UCSD-AML1 (cell line): ENCODE data around the gene CD59.
"Not testable (repeated sequence)": the region's sequence is repeated elsewhere in the genome, so short reads cannot be mapped to it uniquely, and the experiment has no call there.

Experiments used
- DNase-seq: peaks from one replicate; lab custom pipeline; 2025; ENCODE audit not compliant: unreplicated experiment; lab: John Stamatoyannopoulos, UW

Gene CD59

DNA sequence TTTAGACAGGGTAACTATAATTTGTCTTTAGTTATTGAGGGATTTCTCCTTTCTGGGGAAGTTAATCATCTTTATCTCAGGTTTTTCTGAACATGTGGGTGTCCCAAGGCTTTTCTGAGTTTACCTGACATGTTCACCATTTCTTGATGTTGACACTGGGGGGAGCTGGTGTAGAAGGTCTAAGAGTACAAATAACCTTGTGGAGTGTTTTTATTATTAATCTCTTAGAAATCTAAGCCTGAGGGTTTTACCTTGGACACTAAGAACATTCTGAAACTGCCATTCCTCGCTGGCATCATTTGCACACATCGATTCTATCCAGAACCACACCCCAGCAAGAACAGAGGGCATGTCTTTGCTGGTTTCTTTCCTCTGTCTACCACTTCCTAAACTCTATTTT, 20.0 kb downstream of the CD59 start:
- DNase-seq = no peak

DNA sequence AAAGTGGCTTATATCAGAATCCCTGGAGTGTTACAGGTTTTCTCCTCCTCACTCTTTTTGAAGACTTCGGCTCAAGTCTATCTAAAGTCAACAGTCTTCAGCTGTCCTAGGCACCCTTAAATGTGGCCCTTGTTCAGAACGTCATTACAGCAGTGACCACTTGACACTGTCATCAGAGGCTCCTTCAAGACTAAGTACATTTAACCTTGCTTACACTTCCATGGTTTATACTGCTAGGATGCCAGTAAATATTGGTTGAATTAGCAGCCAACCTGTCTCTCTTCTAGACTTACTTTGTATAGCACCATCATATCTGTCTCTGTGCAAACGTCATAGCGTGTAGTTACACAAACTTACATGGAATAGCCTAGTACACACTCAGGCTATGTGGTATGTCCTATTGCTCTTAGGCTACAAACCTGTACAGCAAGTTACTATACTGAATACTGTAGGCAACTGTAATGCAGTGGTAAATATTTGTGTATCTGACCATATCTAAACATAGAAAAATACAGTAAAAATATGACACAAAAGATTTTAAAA, 22.3 kb downstream of the CD59 start:
- DNase-seq = no peak

DNA sequence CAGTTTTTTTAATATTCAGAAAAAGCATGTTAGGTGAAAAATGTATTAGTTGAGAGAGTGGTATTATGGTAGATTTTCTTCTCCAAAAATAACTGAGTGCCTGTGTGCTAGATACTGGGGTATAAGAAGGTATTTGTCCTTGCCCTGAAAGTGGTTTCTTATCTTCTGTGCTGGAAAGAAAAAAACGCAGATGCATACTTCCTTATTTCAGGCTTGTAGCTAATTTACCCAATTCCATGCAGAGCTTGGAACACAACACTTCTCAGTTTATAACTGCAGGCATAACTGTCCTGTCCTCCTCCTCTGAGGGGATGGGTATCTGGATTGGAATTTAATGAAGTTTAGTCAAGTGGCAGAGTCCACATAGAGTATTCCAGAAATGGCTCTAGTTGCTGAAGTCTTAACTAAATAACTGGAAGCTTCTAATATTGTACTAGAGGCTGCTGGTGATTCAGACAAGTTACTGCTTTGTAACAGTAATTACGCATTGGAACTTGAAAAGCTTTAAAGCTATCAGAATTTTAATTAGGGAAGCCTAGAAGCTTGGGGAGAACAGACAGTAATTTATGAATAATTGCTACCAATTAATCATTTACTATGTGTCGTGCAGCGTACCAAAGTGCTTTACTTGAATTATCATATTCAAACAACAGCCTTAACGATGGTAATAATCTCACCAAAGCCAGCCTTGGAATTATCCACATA, 22.9 kb downstream of the CD59 start:
- no peak for DNase-seq

DNA sequence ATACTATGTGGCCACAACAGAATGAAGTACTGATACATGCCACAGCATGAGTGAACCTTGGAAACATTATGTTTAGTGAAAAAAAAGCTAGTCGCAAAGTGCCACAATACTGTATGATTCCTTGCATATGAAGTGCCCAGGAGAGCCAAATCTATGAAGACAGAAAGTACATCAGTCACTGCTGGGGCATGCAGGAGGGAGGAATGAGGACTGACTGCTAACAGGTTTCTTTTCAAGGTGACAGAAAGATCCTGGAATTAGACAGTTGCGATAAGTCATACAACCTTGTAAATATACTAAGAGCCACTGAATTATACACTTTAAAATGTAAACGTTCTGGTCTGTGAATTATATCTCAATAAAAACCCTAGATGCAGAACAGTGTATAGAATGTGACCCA, 23.8 kb downstream of the CD59 start:
- no peak for DNase-seq

DNA sequence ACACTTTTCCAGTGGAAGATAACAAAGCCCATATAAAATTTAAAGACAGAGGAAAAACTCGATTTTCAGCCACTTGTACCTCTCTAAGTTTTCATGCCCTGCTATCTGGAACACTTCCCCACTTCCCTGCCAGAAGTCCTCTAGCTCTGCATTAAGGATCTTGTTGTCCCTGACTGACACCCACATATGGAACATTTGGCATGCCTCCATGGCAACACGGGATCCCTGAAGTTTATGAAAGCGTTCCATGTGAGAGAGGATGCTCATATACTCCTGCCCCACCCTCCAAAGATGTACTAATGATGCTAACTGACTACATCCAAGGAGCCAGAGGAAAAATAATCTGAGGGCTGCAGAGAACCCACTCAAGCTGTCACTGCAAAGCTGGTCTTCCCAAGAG, 26.8 kb downstream of the CD59 start:
- DNase-seq = no peak

DNA sequence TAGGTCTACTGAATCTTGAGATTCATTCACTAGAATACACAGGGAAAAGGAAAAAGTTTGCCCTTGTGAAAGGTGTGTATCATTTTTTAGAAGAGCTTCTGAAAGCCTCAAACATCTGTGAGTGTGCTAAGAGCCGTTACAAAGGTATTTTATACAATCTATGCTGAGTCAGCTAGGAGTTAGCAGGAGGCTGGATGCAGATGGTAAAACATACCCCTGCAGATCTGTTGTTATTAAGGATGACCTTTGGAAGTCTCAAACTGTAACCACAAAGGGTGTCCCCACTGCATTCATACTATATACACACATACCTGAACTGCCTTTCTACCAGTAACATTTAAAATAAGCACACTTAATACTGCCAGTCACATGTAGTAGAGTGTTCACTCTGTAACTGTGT, 27.2 kb downstream of the CD59 start:
- DNase-seq = no peak

DNA sequence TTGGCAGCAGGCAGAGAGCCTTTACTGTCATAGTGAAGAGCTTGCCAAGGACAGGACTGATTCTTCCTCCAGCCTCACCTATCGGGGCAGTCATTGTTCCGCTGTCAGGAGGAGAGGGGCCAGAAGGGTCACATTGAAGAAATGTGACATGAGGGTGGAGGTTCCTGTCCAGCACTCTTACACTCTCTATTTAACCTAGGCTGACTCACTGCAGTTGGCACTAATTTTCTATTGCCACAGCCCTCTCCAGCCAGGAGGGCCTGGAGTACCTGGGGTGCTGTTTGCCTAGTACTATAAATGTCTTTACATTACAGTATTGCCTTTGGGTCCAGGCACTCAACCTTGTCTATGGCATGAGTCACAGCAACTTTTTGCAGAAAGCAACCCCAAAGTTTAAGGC, 28.4 kb downstream of the CD59 start:
- not testable (repeated sequence) for DNase-seq

DNA sequence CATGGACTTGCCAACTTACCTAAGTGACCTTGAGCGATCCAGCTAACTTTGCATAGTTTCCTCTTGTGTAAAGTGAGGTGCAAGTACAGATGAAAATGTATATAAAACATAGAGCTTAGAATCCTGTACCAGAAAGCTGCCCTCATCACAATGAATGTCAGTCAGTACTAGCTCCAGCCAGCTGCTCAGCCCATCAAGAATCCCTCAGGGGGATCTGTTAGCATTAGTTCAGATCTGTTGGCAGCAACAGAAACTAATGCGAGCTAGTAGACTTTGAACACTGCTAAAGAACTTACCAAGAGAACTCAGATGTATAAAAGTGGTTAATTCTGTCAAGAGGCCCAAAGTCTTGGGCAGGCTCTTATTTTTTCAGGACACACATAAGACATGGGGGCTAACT, 29.3 kb downstream of the CD59 start:
- DNase-seq = no peak

DNA sequence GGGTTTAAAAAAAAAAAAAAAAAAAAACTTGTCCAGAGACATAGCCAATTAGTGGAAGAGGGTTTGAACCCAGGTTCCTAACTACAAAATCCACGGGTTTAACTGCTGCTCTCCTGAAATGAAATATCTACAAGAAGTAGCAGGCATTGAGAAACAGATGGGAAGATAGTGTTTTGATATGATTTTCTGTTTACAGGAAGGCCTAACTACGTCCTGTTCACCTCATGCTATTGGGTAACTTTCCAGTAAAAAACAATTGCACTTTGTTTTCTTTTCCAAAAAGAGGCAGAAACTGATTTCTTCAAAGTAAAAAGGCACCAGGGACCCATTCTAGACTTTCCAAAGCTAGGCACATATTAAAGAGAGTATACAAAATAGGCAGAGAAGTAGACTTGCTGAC, 29.7 kb downstream of the CD59 start:
- DNase-seq = no peak

DNA sequence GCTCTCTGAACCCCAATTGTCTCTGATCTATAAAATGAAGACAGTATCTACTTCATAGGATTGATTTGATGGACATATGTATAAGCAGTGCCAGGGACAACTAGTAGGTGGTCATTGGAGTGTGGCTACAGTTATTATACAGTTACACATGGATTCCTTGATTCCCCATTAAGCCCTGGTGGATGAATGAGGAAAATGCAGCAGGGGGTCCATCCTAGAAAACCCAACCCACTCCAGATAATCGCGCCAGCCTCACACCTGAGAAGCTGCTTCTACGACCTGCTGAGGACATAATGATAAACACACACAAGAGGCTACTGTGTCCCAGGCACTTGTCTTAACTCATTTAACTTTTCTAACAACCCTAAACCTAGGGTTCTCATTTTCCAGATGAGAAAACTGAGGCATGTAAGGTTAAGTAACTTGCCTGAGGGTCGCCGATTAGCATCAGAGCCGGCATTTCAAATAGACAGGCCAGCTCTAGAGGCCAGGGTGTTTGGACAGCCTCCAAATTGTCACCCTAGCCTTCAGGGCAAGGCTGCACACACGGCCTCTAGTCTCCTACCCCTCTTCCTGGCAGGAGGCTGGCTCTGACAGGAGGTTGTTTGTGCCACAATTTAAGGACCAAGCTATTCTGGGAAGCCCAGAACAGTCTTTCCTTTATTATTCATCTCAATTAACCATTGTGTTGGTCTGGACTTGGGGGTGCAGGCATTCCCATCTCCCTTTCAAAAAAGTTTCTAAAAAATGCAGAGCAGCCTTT, 31.8 kb downstream of the CD59 start:
- DNase-seq = no peak

DNA sequence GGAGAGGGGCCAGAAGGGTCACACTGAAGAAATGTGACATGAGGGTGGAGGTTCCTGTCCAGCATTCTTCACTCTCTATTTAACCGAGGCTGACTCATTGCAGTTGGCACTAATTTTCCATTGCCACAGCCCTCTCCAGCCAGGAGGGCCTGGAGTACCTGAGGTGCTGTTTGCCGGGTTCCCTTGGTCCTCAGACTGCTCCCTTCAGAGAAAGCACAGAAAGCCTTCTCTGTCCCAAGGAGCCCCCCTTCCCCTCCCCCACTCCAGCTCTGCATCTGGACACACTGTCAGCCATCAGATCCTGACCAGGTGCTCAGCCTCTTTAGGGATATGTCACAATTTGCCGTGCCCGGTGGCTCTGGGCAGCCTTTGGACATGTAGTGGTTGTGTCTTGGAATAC, 32.4 kb downstream of the CD59 start:
- no peak for DNase-seq

DNA sequence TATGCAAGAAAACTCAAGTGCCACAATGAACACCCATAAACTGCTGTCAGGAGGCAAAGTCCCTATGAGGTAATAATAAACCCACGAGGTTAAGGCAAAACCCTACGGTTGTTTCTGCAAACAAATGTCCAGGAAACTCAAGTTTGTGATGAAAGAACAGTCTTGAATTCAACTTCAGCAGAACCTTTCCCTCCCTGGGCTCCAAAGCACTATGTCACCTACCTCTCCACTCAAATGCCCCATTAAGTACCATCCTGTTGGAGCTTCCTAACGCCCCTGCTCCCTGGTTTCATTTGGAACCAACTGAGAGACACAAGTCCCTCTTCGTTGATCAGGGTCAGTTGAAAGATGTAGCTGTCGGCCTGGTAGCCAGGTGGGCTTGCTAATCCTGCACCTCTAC, 33.0 kb downstream of the CD59 start:
- no peak for DNase-seq

DNA sequence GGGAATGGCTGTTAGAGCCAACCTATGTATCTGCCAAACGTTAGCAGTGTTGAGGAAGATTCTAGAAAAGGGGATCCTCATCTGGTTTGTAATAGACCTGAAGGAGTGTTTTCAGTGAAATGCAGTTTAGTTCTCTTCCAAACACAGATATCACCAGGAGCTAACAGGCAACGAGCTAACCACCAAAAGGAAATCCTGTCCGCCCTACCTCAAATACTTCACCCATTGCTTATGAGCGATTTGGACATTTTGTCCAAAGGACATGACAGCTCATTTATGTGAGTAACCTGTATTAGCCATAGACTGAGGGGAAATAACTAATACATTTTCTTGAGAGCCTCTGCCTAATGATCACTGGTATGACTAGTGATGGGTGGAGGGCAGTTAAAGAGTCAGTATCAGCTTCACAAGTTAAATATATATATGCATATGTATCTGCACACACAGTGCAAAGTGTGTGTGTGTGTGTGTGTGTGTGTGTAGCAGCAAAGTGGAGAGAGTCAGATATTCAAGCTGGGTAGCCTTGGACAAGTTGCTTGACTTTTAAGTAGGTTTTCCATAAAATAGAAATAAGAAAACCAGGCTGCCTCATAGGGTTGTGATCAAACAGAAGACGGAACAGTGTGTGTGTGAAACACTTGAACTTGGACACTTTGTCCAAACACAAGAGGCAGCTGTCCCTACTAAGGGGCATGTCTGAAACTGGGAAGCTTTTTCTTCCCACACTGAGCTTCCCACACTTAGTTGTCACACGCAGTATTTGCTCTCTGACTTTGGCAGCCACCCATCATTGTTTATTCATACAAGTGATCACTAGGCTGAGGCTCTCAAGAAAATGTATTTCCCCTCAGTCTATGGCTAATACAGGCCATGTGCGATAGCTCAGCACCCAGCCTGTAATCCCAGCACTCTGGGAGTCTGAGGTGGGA, 34.7 kb downstream of the CD59 start:
- no peak for DNase-seq

DNA sequence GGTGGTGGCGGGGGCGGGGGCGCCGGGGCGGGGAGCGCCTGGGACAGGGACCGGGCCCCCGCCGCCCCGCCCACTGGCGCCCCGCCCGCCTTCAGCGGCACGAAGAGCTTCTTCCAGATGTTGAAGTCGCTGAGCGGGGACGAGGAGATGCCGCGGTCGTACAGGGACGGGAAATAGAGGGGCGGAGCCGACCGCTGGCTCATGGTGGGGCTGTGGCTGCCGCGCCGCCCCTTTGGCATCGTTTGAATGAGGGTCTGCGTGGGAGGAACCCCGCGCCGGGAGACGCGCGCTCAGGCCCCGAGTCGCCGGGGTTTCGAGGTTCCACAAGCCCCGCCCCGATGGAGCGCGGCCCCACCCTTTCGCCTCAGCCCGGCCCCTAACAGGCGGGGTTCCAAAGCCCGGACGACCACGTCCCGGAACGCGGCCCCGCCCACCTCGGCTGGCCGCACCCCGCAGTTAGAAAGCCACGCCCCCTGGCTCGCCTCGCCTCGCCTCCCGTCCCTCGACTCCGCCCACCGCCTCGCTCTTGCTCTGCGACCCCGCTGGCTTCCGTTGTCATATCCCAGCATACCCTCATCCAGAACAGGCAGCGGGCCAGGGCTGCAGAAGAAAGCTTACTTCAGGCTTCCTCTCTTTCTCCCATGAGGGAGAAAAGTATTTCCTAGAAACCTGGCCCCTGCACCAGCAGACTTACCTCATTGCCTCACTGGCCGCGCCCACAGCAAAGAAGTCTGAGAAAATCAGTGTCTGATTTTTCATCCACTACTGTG, 35.5 kb downstream of the CD59 start, which contains the start of gene C11orf91:
C11orf91 (minus strand) TSS at position 325 of the 770 bp plus-strand sequence; CDS start at position 239, 86 bp downstream.
- DNase-seq = peak; percentile 94

DNA sequence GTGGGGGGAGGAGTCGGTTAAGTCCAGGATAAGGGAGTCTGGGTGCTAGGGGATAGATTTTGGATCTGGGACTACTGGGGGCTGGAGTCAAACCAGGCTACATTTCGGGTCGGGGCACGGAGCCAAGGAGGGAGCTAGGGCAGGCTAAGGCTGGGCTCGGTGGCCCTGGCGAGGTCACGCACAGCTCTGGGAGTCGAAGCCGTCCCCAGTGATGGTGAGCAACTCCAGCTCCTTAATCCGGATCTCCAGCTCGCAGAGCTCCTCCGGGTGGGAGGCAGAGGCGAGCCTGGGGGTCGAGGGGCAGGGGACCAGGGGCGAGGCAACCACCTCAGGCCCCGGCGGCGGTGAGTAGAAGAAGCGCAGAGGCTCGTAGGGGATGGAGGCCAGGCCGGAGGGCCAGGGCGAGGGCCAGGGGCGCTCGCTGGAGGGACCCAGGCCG, 36.1 kb downstream of the CD59 start:
- DNase-seq = no peak

DNA sequence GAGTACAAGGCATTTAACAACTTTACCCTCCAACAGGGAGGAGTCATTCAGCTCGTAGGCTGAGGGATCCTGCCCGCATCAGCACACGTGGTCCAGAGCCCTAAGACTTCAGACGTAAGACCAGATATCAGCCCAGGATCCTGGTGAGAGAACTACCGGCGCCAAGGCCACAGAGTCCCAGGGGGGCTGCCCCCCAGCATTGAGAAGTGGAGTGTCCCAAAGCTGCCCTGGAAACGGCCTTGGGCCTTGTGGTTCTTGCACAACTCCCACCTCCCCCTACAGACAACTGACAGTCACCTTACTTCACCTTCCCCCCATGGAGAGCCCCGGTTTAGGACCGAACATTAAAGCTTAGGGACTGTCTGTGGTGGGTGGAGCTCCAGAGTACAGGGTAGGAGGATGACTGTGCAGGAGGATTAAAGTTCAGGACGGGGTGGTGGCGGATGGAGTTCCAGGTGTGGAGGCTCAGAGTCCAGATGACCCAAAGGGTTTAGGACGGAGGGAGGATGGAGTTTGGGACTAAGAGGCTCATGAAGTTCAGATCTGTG, 36.6 kb downstream of the CD59 start:
- DNase-seq = no peak

DNA sequence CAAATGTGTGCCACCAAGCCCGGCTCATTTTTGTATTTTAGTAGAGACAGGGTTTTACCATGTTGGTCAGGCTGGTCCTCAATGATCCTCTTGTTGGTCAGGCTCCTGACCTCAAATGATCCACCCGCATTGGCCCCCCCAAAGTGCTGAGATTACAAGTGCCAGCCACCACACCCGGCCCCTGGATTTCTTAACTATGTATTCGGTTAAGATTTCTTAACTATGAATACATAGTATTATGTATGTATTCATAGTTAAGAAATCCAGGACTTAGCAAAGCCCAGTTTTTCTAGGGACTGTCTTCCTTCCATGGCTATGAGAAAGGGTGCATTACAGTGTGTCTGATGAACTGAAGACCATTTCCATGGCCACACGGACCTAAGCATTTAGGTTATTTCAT, 37.3 kb downstream of the CD59 start:
- DNase-seq = no peak

DNA sequence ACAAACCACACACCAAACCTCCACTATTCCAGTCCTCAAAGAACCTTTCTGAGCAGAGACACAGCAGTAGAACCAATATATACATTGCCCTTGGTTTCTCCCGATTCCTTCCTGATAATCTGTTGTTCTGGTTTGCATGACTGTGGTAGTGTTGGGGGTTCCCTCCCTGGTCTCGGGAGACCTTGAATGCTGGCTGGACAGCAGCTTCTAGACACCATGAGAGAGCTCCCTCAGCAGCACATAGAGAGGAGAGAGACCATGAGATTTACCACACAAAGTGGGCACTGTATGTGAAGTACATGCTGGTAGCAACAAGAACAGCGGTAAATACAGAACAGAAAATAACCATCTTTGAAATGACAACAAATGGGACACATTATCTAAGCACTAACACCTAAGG, 38.2 kb downstream of the CD59 start:
- DNase-seq = no peak

DNA sequence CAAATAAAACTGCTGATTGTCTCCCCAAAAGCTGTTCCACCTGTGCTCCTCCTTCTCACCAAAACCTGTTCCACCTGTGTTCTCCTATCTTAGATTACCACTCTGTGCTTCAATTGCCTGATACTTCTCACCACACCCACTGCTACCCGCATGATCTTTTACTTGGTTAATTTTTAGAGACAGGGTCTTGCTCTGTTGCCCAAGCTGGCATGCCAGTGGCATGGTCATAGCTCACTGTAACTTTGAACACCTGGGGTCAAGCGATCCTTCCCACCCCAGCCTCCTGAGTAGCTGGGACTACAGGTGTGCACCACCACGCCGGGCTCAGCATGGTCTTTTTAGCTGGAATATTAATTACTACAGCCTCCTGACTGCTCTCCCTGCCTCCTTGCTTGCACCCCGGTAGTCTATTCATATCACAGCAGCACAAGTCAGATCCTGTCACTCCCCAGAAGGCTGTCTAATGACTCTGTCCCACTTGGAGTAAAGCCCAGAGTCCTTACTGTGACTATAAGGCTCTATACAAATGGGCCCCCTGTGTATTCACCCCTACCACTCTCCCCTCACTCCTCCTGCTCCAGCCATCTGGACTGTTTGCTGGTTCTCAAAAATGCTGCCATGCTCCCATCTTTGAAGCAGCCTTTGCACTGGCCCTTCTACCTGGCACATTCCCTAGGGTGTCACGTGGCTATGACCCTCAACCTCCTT, 39.1 kb downstream of the CD59 start:
- DNase-seq = no peak

DNA sequence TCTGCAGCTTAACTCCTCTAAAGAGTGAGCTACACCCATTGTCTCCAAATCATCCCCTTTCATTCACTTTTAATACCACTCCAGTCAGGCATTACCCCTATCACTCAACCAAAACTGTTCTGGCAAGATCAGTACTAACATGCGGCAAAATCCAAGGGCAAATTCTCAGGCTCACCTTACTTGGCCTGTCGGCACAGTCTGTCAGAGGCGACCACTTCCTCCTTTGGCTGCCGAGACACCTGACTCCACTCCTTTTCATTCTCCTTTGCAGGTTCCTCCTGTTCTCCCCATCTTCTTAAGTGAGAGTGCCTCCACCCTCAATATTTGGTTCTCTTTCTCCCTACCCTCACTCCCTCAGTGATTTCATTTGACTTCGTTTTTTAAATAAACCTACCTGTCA, 39.8 kb downstream of the CD59 start:
- DNase-seq = no peak
